Measurements from ENCODE around the gene ZNF75A. TPM values are rescaled to one million over a fixed set of nuclear protein-coding genes. Genes with fewer than 3 reads are reported as not detected.

The ZNF75A gene
- total RNA-seq: 10 to 100 TPM; 19.0 to 33.1 (median 30.8) TPM
- long read RNA-seq, donor 1, partial matches to known transcripts: 10 of 24 reads
- long read RNA-seq, donor 1, other reads (novel, unspliced or antisense): 9 of 24 reads
- long read RNA-seq, donor 2, partial matches to known transcripts: 6 of 10 reads
- long read RNA-seq, donor 2, other reads (novel, unspliced or antisense): 2 of 10 reads

DNA sequence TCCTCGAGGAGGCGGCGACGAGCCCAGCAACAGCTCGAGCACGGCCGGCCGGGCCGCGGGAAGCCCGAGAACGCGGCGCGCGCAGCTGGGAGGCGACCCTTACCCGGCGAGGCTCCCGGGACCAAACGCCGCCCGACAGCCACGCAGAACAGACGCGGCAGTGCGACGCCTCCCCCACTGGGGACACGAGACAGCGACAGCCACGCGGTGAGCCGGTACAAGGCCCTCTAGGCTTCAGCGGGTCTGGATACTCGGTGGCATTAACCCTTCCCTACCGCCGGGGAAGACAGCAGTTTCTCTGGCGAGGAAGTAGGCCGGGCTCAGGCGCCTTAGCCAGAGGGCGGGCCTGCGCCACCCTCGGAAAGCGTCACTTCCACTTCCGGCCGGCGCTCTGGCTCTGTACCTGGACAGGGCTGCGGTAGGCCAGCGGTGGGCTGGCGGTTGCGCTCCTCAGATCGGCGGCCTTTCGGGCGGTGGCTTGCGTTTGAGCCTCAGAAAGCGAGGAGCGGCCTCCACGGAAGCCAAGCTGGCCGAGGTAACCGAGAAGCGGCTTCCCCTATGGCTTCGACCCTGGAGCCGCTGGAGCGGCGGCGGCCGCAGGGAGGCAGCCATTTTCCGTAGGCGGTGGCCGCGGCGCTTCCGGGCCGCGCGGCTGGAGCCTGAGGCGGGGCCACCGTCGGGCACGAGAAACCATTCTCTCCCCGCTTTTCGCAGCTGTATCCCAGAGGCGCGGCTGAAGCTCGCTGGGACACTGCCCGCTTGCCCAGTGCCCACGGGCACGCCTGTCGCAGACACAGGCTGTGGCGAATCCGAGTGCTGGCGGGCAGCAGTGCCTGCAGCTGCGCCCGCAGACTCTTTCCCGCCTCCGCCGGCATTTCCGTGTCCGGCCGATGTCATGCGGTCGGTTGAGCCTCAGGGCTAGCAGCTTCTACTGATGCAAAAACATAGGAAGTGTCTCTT, at the start of gene ZNF75A, which contains the start of gene TIGD7:
ZNF75A (plus strand) TSS at position 389 of the 960 bp plus-strand sequence. CDS start 2,932 bp downstream, outside the sequence.
TIGD7 (minus strand) TSS at position 322 of the 960 bp plus-strand sequence. CDS start 4,816 bp downstream, outside the sequence.
- peak within 1 kb of the TSS; percentile 77 for H3K4me3 ChIP-seq
- ATAC-seq (peak; percentile 99), DNase-seq (peak; percentile 88 to 90 (median 88))
- H3K4me1 ChIP-seq (ENCODE audit: low read depth): peaks cover 4% of the 10 kb centered on the region
- intact Hi-C loops (cut with DNase I, micrococcal nuclease): loop anchor here in 1 of 2 donors (10.0 kb wide), 1 partner anchor 89 kb away; no protein-coding TSS in a partner anchor
- TF ChIP-seq, protein P1, sequence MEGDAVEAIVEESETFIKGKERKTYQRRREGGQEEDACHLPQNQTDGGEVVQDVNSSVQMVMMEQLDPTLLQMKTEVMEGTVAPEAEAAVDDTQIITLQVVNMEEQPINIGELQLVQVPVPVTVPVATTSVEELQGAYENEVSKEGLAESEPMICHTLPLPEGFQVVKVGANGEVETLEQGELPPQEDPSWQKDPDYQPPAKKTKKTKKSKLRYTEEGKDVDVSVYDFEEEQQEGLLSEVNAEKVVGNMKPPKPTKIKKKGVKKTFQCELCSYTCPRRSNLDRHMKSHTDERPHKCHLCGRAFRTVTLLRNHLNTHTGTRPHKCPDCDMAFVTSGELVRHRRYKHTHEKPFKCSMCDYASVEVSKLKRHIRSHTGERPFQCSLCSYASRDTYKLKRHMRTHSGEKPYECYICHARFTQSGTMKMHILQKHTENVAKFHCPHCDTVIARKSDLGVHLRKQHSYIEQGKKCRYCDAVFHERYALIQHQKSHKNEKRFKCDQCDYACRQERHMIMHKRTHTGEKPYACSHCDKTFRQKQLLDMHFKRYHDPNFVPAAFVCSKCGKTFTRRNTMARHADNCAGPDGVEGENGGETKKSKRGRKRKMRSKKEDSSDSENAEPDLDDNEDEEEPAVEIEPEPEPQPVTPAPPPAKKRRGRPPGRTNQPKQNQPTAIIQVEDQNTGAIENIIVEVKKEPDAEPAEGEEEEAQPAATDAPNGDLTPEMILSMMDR (IDR thresholded peaks at IDR 0.05): peak; percentile 23
- H3K36me3 ChIP-seq (ENCODE audit: low read depth): peaks cover 8% of the 10 kb centered on the region
- peaks cover 82% of the 10 kb centered on the region for H3K9me3 ChIP-seq

DNA sequence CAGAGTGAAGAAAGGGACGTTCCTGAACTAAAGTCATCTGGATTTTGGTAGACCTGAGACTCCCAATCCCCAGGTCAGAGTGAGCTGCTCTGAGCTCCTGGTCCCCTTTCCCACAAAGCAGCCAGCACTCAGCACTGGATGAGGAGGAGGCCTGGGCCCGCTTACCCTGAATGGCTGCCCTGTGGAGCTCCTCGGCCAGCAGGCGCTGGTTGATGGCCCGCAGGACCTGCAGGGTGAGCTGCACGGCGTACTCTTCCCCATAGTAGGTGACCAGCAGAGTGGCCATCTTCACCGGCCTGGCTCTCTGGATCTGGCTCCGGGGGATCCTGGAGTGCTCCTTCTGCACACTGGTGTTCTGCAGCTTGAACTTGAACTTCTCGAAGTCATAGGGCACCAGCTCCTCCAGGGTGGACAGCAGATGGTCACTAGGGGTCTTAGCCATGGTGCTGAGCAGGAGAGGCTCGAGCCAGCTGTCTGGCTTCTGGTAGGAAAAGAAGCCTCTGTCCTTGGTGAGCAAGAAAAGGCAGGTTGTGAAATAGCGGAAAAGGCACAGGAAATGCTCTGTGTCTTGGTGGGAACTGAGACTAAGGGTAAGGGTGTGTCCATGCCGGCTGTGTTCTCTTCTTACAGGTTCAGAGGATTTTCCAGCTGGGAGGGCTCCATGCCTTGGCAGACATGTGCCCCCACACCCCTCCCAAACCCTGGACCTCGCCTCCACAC, 49.0 kb upstream of the ZNF75A start, which contains the start of gene MEFV:
MEFV (minus strand) TSS at position 488 of the 720 bp plus-strand sequence; CDS start at position 442, 46 bp downstream.
- peak in 1 of 3 donors; percentile 12 for DNase-seq
- intact Hi-C loops (cut with DNase I, micrococcal nuclease): no loop called here
- peak; percentile 25 for ATAC-seq
- Histone ChIP-seq H3K36me3 (ENCODE audit: low read depth) (no peaks in the 10 kb centered on the region), H3K9me3 (no peaks in the 10 kb centered on the region), H3K4me1 (ENCODE audit: low read depth) (no peaks in the 10 kb centered on the region), H3K4me3 (no peak within 1 kb of the TSS)
- TF ChIP-seq, protein P1 (IDR thresholded peaks at IDR 0.05): no peak

GRCh38 chr16:3256866-3257465, 48.3 kb upstream of the ZNF75A start:
- no peak for ATAC-seq
- intact Hi-C loops (cut with DNase I, micrococcal nuclease): no loop called here

DNA sequence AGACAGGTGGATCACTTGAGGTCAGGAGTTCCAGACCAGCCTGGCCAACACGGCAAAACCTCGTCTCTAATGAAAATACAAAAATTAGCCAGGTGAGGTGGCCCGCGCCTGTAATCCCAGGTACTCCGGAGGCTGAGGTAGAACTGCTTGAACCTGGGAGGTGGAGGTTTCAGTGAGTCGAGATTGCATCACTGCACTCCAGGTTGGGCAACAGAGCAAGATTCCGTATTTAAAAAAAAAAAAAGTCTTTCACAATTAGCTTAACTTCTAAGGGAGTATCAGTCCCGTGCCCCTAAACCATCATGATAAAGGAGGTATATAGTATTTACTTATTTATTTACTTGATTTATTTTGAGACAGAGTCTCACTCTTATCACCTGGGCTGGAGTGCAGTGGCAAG, 45.5 kb upstream of the ZNF75A start:
- peaks cover 2% of the 10 kb centered on the region for H3K4me1 ChIP-seq (ENCODE audit: low read depth)
- intact Hi-C loops (cut with DNase I, micrococcal nuclease): no loop called here
- ATAC-seq: no peak
- TF ChIP-seq, protein P1 (IDR thresholded peaks at IDR 0.05): no peak
- no peaks in the 10 kb centered on the region for H3K36me3 ChIP-seq (ENCODE audit: low read depth)
- no peak for DNase-seq
- H3K4me3 ChIP-seq: no peak overlapping the region
- H3K9me3 ChIP-seq: no peaks in the 10 kb centered on the region

More at GRCh38 chr16:3256866-3257465, 48.3 kb upstream of the ZNF75A start:
- Histone ChIP-seq H3K4me1 (ENCODE audit: low read depth) (no peaks in the 10 kb centered on the region), H3K36me3 (ENCODE audit: low read depth) (no peaks in the 10 kb centered on the region), H3K4me3 (no peak overlapping the region), H3K9me3 (no peaks in the 10 kb centered on the region)
- DNase-seq: no peak
- TF ChIP-seq, protein P1 (IDR thresholded peaks at IDR 0.05): no peak

- Histone ChIP-seq H3K4me1 (ENCODE audit: low read depth) (peaks cover 6% of the 10 kb centered on the region), H3K9me3 (no peaks in the 10 kb centered on the region), H3K4me3 (no peak overlapping the region), H3K36me3 (ENCODE audit: low read depth) (no peaks in the 10 kb centered on the region)
- intact Hi-C loops (cut with DNase I, micrococcal nuclease): no loop called here
- TF ChIP-seq, protein P1 (IDR thresholded peaks at IDR 0.05): no peak
- ATAC-seq: no peak
- no peak for DNase-seq
These were observed 42.8 kb upstream of the ZNF75A start for GRCh38 chr16:3262517-3262916.
